GM12873 (cell line): ENCODE measurements around the gene CGN.

Experiments
- TF ChIP-seq, protein P1 (sequence below): IDR thresholded peaks from 2 replicates; pipeline ENCODE4 v1.5.1; 2012; ENCODE audit warnings: low read depth, mild to moderate bottlenecking, moderate library complexity, low read length, control low read depth; ENCODE audit not compliant: insufficient read depth; ENCODE audit errors: missing control alignments

CGN gene

DNA sequence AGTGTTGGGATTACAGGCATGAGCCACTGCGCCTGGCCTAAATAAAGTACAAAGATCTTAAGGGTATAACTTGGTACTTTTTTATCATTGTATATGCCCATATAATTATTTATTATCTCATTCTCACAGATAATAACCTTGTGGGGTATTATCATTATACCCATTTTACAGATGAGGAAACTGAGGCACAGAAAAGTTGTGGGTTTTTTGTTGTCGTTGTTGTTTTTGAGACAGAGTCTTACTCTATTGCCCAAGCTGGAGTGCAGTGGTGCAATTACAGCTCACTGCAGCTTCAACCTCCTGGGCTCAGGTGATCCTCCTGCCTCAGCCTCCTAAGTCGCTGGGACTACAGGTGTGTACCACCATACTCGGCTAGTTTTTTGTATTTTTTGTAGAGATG is 4.1 kb downstream of the CGN start:
- TF ChIP-seq, protein P1, sequence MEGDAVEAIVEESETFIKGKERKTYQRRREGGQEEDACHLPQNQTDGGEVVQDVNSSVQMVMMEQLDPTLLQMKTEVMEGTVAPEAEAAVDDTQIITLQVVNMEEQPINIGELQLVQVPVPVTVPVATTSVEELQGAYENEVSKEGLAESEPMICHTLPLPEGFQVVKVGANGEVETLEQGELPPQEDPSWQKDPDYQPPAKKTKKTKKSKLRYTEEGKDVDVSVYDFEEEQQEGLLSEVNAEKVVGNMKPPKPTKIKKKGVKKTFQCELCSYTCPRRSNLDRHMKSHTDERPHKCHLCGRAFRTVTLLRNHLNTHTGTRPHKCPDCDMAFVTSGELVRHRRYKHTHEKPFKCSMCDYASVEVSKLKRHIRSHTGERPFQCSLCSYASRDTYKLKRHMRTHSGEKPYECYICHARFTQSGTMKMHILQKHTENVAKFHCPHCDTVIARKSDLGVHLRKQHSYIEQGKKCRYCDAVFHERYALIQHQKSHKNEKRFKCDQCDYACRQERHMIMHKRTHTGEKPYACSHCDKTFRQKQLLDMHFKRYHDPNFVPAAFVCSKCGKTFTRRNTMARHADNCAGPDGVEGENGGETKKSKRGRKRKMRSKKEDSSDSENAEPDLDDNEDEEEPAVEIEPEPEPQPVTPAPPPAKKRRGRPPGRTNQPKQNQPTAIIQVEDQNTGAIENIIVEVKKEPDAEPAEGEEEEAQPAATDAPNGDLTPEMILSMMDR, result no peak

DNA sequence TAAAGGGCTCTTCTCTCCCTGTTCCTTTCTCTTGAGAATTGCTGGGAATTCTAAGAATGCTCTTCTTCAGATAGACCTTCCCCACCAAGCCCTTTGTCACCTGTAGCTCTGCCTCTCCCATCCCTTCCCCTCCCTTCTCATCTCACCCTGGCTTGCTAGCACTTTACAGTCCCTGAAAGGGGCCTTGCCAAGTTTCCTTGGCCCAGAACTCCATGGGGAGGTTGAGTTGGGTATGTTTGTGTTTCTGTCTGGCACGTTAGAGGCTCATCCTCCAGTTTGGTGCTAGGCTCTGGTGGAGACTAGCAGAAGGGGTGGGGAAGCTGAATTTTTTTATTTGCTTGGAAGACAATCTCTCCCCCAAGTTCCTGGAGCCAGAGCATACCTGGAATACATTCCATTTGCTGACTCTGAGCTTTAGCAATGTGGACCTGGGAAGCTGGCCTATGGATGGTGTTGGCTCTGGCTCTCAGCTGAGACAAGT is 4.9 kb downstream of the CGN start:
- TF ChIP-seq, protein P1, result no peak

DNA sequence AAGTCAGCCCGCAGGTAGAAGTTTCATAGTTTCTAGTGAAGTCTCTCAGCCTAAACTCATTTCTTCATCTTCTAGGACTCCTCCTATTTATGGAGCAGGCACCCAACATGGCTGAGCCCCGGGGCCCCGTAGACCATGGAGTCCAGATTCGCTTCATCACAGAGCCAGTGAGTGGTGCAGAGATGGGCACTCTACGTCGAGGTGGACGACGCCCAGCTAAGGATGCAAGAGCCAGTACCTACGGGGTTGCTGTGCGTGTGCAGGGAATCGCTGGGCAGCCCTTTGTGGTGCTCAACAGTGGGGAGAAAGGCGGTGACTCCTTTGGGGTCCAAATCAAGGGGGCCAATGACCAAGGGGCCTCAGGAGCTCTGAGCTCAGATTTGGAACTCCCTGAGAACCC is 7.2 kb downstream of the CGN start:
- TF ChIP-seq, protein P1, result no peak

DNA sequence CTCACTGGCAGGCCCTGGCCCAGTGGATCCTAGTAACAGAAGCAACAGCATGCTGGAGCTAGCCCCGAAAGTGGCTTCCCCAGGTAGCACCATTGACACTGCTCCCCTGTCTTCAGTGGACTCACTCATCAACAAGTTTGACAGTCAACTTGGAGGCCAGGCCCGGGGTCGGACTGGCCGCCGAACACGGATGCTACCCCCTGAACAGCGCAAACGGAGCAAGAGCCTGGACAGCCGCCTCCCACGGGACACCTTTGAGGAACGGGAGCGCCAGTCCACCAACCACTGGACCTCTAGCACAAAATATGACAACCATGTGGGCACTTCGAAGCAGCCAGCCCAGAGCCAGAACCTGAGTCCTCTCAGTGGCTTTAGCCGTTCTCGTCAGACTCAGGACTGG is 7.7 kb downstream of the CGN start:
- TF ChIP-seq, protein P1, result no peak

DNA sequence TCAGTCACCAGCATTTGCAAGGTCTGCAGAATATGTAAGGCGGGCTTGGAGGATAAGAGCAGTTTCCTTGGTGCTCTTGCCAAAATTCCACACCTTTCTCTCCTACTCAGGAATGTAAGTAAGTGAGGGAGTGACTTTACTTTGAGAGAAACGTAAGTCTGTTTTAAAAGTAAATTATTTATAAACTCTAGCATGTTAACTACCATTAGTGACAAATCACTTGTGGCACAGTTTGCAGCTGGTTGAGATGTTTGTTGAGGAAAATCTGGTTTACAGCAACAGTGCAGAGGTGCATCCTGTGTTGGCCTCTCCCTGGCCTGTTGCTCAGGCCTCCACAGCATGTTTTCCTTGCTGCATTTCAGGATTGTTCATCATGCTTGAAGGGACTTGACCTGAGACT is 8.5 kb downstream of the CGN start:
- TF ChIP-seq, protein P1, result no peak

DNA sequence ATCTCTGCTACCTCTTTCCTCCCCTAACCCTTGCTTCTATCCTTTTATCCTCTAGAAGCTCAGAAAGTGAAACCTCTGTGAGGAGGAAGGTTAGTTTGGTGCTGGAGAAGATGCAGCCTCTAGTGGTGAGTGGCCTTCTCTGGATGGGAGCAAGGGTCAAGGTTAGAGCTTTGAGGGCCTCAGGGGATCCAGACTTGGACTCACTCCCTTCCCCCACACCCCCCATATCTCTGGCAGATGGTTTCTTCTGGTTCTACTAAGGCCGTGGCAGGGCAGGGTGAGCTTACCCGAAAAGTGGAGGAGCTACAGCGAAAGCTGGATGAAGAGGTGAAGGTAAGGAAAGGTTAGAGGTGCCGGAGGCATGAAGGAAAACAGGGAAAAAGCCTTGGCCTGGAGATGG is 9.2 kb downstream of the CGN start:
- TF ChIP-seq, protein P1, result peak; percentile 49

DNA sequence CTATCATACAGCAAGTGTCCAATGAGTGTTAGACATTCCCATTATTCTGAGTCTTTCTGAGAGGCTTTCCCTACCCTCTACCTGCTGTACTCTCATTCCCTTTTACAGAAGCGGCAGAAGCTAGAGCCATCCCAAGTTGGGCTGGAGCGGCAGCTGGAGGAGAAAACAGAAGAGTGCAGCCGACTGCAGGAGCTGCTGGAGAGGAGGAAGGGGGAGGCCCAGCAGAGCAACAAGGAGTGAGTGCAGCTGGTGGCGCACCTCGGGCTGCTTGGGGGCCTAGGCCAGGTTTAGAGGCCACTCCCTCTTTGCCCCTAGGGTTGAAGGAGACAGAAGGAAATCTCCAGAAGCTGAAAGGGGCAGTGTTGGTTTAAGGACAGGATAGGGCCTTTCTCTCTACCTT is 12.1 kb downstream of the CGN start:
- TF ChIP-seq, protein P1, result no peak
